Immature natural killer cell (primary cell): Measurements from ENCODE around the gene PCDHGA1. TPM values are rescaled to one million over a fixed set of nuclear protein-coding genes. Genes with fewer than 3 reads are reported as not detected.
"Not testable (repeated sequence)": the region's sequence is repeated elsewhere in the genome, so short reads cannot be mapped to it uniquely, and the experiment has no call there.

ENCODE experiments used
- DNase-seq, 3 donors: peaks; one replicate each; pipeline ENCODE4 v3.0.0; 2022; ENCODE audit warnings: mixed read lengths in 1 of 3
- H3K27ac Mint-ChIP-seq, 6 donors: one replicate each; pipeline ENCODE4 v1.8.0; 2020; ENCODE audit warnings: mixed read lengths in 6 of 6, mild to moderate bottlenecking in 5 of 6, inconsistent platforms in 4 of 6, moderate library complexity in 3 of 6
- H3K27me3 Mint-ChIP-seq, 3 donors: one replicate each; pipeline ENCODE4 v1.8.0; 2020 to 2021; ENCODE audit warnings: low read depth in 3 of 3, mild to moderate bottlenecking in 3 of 3, mixed read lengths in 3 of 3, moderate library complexity in 3 of 3, inconsistent platforms in 1 of 3
- H3K36me3 Mint-ChIP-seq, 3 donors: one replicate each; pipeline ENCODE4 v1.8.0; 2020; ENCODE audit warnings: mixed read lengths in 3 of 3, inconsistent platforms in 2 of 3, mild to moderate bottlenecking in 2 of 3
- H3K4me1 Mint-ChIP-seq, 2 donors: one replicate each; pipeline ENCODE4 v1.8.0; 2020; ENCODE audit warnings: inconsistent platforms in 2 of 2, mild to moderate bottlenecking in 2 of 2, mixed read lengths in 2 of 2, moderate library complexity in 1 of 2
- H3K4me3 Mint-ChIP-seq, 5 donors: one replicate each; pipeline ENCODE4 v1.8.0; 2020; ENCODE audit warnings: mild to moderate bottlenecking in 5 of 5, mixed read lengths in 5 of 5, inconsistent platforms in 3 of 5, moderate library complexity in 3 of 5
- H3K9me3 Mint-ChIP-seq, 6 donors: one replicate each; pipeline ENCODE4 v1.8.0; 2020; ENCODE audit warnings: mild to moderate bottlenecking in 6 of 6, mixed read lengths in 6 of 6, inconsistent platforms in 4 of 6, moderate library complexity in 3 of 6
- polyA plus RNA-seq, 3 donors: library from polyadenylated mRNA; unstranded; fragments of 300-500 nt; fragmentation: Illumina TruSeq; gene quantifications; one replicate each; pipeline ENCODE4 v1.2.3, GENCODE V29; 2021

The PCDHGA1 gene
- polyA plus RNA-seq: not detected

- peak within 1 kb of the TSS in 4 of 5 donors; percentile 58 to 75 (median 65) for H3K4me3 Mint-ChIP-seq
- peaks cover 12 to 62% (median 28%) of the 10 kb centered on the region in 6 donors for H3K9me3 Mint-ChIP-seq
- peaks cover 4 to 8% (median 7%) of the 10 kb centered on the region in 3 donors for H3K36me3 Mint-ChIP-seq
- H3K4me1 Mint-ChIP-seq: peaks cover 7% of the 10 kb centered on the region in 2 donors
- peaks cover 21 to 61% (median 37%) of the 10 kb centered on the region in 3 donors for H3K27me3 Mint-ChIP-seq
- DNase-seq: peak in 1 of 3 donors; percentile 42
- no peak within 1 kb of the TSS for H3K27ac Mint-ChIP-seq
Measured at GRCh38 chr5:141330299-141331080, at the start of gene PCDHGA1. TSS of gene PCDHGA1 (plus strand) at chr5:141330514.

GRCh38 chr5:141298376-141298775 is 31.9 kb upstream of the PCDHGA1 start:
- Mint-ChIP-seq H3K4me1 (peaks cover 0 to 4% of the 10 kb centered on the region in 2 donors), H3K27me3 (peaks cover 0 to 3% (median 2%) of the 10 kb centered on the region in 3 donors), H3K4me3 (no peak overlapping the region), H3K9me3 (peaks cover 40 to 91% (median 74%) of the 10 kb centered on the region in 6 donors), H3K27ac (no peak overlapping the region), H3K36me3 (peaks cover 26 to 43% (median 36%) of the 10 kb centered on the region in 3 donors)
- no peak for DNase-seq

- Mint-ChIP-seq H3K27me3 (no peaks in the 10 kb centered on the region), H3K9me3 (peaks cover 41 to 82% (median 73%) of the 10 kb centered on the region in 6 donors), H3K4me1 (no peaks in the 10 kb centered on the region), H3K4me3 (no peak within 1 kb of the TSS), H3K27ac (no peak within 1 kb of the TSS), H3K36me3 (peaks cover 8 to 31% (median 19%) of the 10 kb centered on the region in 3 donors)
- DNase-seq: no peak
Measured at GRCh38 chr5:141303756-141304155, 26.6 kb upstream of the PCDHGA1 start, which contains the start of gene SLC25A2. TSS of gene SLC25A2 (minus strand) at chr5:141304049. CDS start at chr5:141303865, 184 bp downstream.

- H3K36me3 Mint-ChIP-seq: peaks cover 19 to 30% (median 27%) of the 10 kb centered on the region in 3 donors
- DNase-seq: no peak
- peaks cover 0 to 1% (median 0%) of the 10 kb centered on the region in 3 donors for H3K27me3 Mint-ChIP-seq
- H3K27ac Mint-ChIP-seq: no peak overlapping the region
- no peaks in the 10 kb centered on the region for H3K4me1 Mint-ChIP-seq
- peaks cover 44 to 85% (median 76%) of the 10 kb centered on the region in 6 donors for H3K9me3 Mint-ChIP-seq
- H3K4me3 Mint-ChIP-seq: no peak overlapping the region
Measured at GRCh38 chr5:141306630-141307029, 23.7 kb upstream of the PCDHGA1 start.

GRCh38 chr5:141313711-141314110 is 16.6 kb upstream of the PCDHGA1 start:
- H3K36me3 Mint-ChIP-seq: peaks cover 29 to 57% (median 56%) of the 10 kb centered on the region in 3 donors
- H3K27ac Mint-ChIP-seq: no peak overlapping the region
- peaks cover 3 to 6% (median 4%) of the 10 kb centered on the region in 3 donors for H3K27me3 Mint-ChIP-seq
- DNase-seq: no peak
- H3K9me3 Mint-ChIP-seq: peaks cover 50 to 100% (median 86%) of the 10 kb centered on the region in 6 donors
- no peak overlapping the region for H3K4me3 Mint-ChIP-seq
- peaks cover 11 to 12% of the 10 kb centered on the region in 2 donors for H3K4me1 Mint-ChIP-seq

GRCh38 chr5:141316963-141317362 is 13.4 kb upstream of the PCDHGA1 start:
- peaks cover 51 to 96% (median 88%) of the 10 kb centered on the region in 6 donors for H3K9me3 Mint-ChIP-seq
- H3K27ac Mint-ChIP-seq: not testable (repeated sequence)

GRCh38 chr5:141319202-141319601 is 11.1 kb upstream of the PCDHGA1 start:
- H3K4me3 Mint-ChIP-seq: peak overlapping the region; percentile 19 to 97 (median 92)
- DNase-seq: no peak
- peaks cover 35 to 41% of the 10 kb centered on the region in 2 donors for H3K4me1 Mint-ChIP-seq
- H3K27me3 Mint-ChIP-seq: peaks cover 19 to 42% (median 20%) of the 10 kb centered on the region in 3 donors
- H3K27ac Mint-ChIP-seq: peak overlapping the region in 3 of 6 donors; percentile 12 to 99 (median 98)
- H3K36me3 Mint-ChIP-seq: peaks cover 38 to 51% (median 43%) of the 10 kb centered on the region in 3 donors
- H3K9me3 Mint-ChIP-seq: peaks cover 37 to 78% (median 75%) of the 10 kb centered on the region in 6 donors

More at GRCh38 chr5:141316963-141317362, 13.4 kb upstream of the PCDHGA1 start:
- not testable (repeated sequence) for DNase-seq
- H3K4me1 Mint-ChIP-seq: peaks cover 36 to 41% of the 10 kb centered on the region in 2 donors
- H3K4me3 Mint-ChIP-seq: peak overlapping the region in 1 of 5 donors; percentile 6
- H3K27me3 Mint-ChIP-seq: peaks cover 16 to 33% (median 19%) of the 10 kb centered on the region in 3 donors
- H3K36me3 Mint-ChIP-seq: peaks cover 43 to 60% (median 58%) of the 10 kb centered on the region in 3 donors

- H3K36me3 Mint-ChIP-seq: peaks cover 38 to 48% (median 40%) of the 10 kb centered on the region in 3 donors
- H3K9me3 Mint-ChIP-seq: peaks cover 36 to 73% (median 70%) of the 10 kb centered on the region in 6 donors
- peak overlapping the region; percentile 91 to 97 (median 94) for H3K4me3 Mint-ChIP-seq
- peaks cover 35 to 41% of the 10 kb centered on the region in 2 donors for H3K4me1 Mint-ChIP-seq
- DNase-seq: no peak
- H3K27ac Mint-ChIP-seq: peak overlapping the region in 5 of 6 donors; percentile 97 to 100 (median 99)
- peaks cover 19 to 43% (median 20%) of the 10 kb centered on the region in 3 donors for H3K27me3 Mint-ChIP-seq
Measured at GRCh38 chr5:141319699-141320098, 10.6 kb upstream of the PCDHGA1 start.

GRCh38 chr5:141320225-141321169 is 9.8 kb upstream of the PCDHGA1 start, which contains the start of gene TAF7:
TSS of gene TAF7 (minus strand) at chr5:141320784. CDS start at chr5:141320044, 740 bp downstream.
- Mint-ChIP-seq H3K4me1 (peaks cover 31 to 39% of the 10 kb centered on the region in 2 donors), H3K36me3 (peaks cover 32 to 41% (median 32%) of the 10 kb centered on the region in 3 donors), H3K9me3 (peaks cover 29 to 65% (median 62%) of the 10 kb centered on the region in 6 donors), H3K27ac (peak within 1 kb of the TSS; percentile 97 to 100 (median 99)), H3K4me3 (peak within 1 kb of the TSS; percentile 91 to 97 (median 94)), H3K27me3 (peaks cover 19 to 43% (median 20%) of the 10 kb centered on the region in 3 donors)
- peak; percentile 89 to 94 (median 92) for DNase-seq

- Mint-ChIP-seq H3K27ac (peak overlapping the region in 3 of 6 donors; percentile 49 to 99 (median 56)), H3K4me3 (peak overlapping the region in 4 of 5 donors; percentile 42 to 97 (median 92)), H3K36me3 (peaks cover 28 to 32% (median 29%) of the 10 kb centered on the region in 3 donors), H3K4me1 (peaks cover 34 to 43% of the 10 kb centered on the region in 2 donors), H3K27me3 (peaks cover 18 to 52% (median 26%) of the 10 kb centered on the region in 3 donors), H3K9me3 (peaks cover 21 to 52% (median 45%) of the 10 kb centered on the region in 6 donors)
- DNase-seq: no peak
Measured at GRCh38 chr5:141322261-141322660, 8.1 kb upstream of the PCDHGA1 start.

- Mint-ChIP-seq H3K27ac (peak overlapping the region; percentile 33 to 96 (median 88)), H3K27me3 (peaks cover 12 to 50% (median 22%) of the 10 kb centered on the region in 3 donors), H3K4me1 (peaks cover 10% of the 10 kb centered on the region in 2 donors), H3K36me3 (peaks cover 0 to 7% (median 6%) of the 10 kb centered on the region in 3 donors), H3K9me3 (peaks cover 4 to 40% (median 12%) of the 10 kb centered on the region in 6 donors), H3K4me3 (peak overlapping the region; percentile 79 to 97 (median 89))
- DNase-seq: peak; percentile 46 to 69 (median 48)
Measured at GRCh38 chr5:141326088-141326854, 4.0 kb upstream of the PCDHGA1 start.

GRCh38 chr5:141328231-141328630 is 2.1 kb upstream of the PCDHGA1 start:
- Mint-ChIP-seq H3K4me1 (peaks cover 7% of the 10 kb centered on the region in 2 donors), H3K27ac (no peak overlapping the region), H3K27me3 (peaks cover 14 to 46% (median 27%) of the 10 kb centered on the region in 3 donors), H3K4me3 (no peak overlapping the region), H3K9me3 (peaks cover 4 to 39% (median 14%) of the 10 kb centered on the region in 6 donors), H3K36me3 (peaks cover 6 to 7% (median 7%) of the 10 kb centered on the region in 3 donors)
- no peak for DNase-seq
